HG03280 (cell line): ENCODE data around the gene ASCL4.
"Not testable (repeated sequence)": the region's sequence is repeated elsewhere in the genome, so short reads cannot be mapped to it uniquely, and the experiment has no call there.

ENCODE experiments used
- ATAC-seq: cut with Tn5 transposase; IDR thresholded peaks from one replicate; pipeline ENCODE4 v1.9.1; 2021; ENCODE audit warnings: mild to moderate bottlenecking, moderate library complexity; ENCODE audit not compliant: unreplicated experiment

The ASCL4 gene

GRCh38 chr12:107774349-107775029, at the start of gene ASCL4:
Gene ASCL4, plus strand, starts transcription at chr12:107774704. Its CDS starts 515 bp downstream, at chr12:107775219.
- ATAC-seq, result no peak

DNA sequence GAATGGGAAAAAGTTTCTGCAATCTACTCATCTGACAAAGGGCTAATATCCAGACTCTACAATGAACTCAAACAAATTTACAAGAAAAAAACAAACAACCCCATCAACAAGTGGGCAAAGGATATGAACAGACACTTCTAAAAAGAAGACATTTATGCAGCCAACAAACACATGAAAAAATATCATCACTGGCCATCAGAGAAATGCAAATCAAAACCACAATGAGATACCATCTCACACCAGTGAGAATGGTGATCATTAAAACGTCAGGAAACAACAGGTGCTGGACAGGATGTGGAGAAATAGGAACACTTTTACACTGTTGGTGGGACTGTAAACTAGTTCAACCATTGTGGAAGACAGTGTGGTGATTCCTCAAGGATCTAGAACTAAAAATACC, 47.2 kb upstream of the ASCL4 start:
- ATAC-seq, result not testable (repeated sequence)

GRCh38 chr12:107727742-107728141, 46.8 kb upstream of the ASCL4 start:
- ATAC-seq, result not testable (repeated sequence)

- ATAC-seq, result no peak
These were observed 43.7 kb upstream of the ASCL4 start for GRCh38 chr12:107730618-107731341.

- no peak for ATAC-seq
These were observed 43.1 kb upstream of the ASCL4 start for GRCh38 chr12:107731366-107731765.

GRCh38 chr12:107732365-107732764, 42.1 kb upstream of the ASCL4 start:
- ATAC-seq, result no peak

DNA sequence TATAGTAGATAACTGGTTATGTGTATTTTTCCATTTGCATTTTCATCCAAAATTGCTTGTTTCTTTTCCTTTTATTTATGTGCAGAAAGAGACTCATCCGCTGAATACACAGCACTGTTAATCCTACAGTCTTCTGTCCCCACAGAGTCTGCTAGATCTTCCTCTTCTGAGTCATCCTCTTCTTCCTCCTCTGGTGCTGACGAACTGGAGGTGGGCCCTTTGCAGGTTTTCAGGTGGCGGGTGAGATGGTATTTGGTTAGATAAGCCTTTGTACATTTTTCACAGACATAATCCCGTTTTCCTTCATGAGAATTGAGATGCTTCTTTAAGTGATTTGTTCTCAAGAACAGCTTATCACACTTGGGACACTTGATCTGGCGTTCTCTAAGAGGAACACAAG, 40.4 kb upstream of the ASCL4 start:
- ATAC-seq, result no peak

DNA sequence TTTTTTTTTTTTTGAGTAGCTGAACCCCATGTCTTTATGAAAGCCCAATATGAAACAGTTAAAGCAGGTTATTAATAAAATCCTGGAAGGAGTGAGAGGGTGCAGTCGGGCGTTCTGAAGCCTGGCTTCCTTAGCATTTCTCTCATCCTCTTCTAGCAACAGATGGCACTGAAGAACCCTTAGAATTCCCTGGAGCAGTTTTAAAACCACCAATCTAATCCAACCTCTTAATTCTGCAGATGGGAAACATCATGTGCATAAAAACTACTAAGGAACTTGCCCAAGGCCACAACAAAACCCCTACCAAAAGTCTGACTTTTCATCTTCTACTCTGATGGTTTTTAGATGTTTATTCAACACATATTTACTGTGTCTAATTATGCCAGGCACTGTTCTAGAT, 38.7 kb upstream of the ASCL4 start:
- no peak for ATAC-seq

- peak; percentile 97 for ATAC-seq
These were observed 37.6 kb upstream of the ASCL4 start for GRCh38 chr12:107736914-107737313.

- ATAC-seq, result no peak
These were observed 26.0 kb upstream of the ASCL4 start for GRCh38 chr12:107748472-107748871.

DNA sequence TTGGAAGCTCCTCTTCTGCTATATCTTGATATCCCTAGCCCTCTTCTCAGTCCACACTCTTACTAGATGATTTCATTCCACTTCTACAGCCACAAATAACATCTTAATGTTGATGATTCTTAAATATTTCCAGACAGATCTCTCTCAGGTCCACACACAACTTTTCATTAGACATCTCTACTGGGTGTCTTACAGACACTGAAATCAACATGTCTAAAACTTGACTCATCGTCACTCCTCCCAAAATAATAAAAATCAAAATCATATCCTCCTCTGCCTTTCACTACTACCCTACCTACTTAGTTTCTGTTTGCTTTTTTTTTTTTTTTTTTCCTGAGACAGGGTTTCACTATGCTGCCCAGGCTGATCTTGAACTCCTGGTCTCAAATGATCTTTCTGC, 25.4 kb upstream of the ASCL4 start:
- ATAC-seq, result no peak

DNA sequence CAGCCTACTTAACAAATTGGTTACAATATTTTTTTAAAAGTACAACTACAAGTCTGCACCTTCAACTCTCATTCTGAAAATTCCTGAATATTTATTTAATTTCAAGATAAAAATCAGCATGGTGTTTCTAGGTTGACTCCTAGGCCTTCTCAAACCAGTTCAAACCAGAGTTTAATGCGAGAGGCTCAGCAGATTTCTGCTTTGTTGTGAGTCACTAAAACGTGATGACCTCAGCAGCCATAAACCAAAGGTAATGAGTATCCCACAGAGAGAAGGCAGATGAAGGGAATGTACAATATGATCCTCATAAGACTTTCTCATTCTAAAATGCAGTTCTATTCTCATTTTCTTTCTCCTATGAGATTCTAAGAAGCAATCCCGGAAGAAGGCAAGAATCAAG, 15.1 kb upstream of the ASCL4 start:
- ATAC-seq, result no peak

DNA sequence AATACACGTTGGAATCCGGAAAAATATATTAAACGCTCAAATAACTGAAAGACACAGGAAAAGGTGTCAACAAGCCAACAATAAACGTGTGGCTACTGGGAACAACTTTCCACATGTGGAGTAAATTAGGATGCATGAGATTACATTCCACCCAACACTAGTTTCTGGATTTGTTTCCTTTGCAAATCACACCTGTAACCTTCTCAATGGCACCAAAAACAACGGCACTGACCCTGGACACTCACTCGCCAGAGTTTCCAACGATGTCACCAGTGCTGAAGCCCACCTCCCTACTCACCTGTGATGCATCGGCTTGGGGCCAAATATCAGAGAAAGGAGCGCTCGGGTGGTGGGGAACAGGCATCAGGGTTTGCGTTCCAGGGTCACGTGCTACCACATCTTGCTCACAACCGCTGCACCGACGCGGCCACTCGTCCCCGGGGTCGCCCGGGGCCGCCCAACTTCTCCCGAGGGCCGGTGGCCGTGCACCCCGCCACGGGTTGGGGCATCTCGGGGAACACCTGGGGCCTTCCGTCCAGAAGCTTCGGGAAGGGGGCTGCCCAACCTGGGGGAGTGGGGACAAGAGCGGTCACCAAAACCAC, 14.2 kb upstream of the ASCL4 start:
- peak; percentile 11 for ATAC-seq

- peak; percentile 96 for ATAC-seq
These were observed 13.5 kb upstream of the ASCL4 start, which contains the start of gene PRDM4 for GRCh38 chr12:107760809-107761501. Gene PRDM4, minus strand, starts transcription at chr12:107761137. Its CDS starts 622 bp downstream, at chr12:107760515.

DNA sequence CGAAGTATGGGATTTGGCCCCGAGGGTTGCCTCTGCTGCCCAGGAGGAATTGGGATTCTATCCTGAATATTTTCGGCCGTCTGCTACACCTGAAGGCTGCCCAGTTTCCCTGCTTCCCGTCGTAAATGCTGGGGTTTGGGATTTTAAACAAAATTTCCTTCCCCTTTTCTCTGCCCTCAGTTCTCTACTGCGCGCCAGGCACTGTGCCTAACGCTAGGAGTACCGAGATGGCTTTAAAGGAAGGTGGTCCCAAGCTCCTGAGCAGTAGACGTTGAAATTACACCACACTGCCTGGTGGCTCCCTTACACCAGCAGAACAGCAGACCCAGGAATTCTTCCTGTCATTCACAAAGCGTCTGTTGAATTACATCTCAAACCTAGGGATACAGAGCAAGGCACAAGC, 13.0 kb upstream of the ASCL4 start:
- no peak for ATAC-seq

- ATAC-seq, result no peak
These were observed 11.6 kb upstream of the ASCL4 start for GRCh38 chr12:107762874-107763273.

GRCh38 chr12:107764626-107765025, 9.9 kb upstream of the ASCL4 start:
- no peak for ATAC-seq

- ATAC-seq, result no peak
These were observed 9.2 kb upstream of the ASCL4 start for GRCh38 chr12:107765316-107765715.

DNA sequence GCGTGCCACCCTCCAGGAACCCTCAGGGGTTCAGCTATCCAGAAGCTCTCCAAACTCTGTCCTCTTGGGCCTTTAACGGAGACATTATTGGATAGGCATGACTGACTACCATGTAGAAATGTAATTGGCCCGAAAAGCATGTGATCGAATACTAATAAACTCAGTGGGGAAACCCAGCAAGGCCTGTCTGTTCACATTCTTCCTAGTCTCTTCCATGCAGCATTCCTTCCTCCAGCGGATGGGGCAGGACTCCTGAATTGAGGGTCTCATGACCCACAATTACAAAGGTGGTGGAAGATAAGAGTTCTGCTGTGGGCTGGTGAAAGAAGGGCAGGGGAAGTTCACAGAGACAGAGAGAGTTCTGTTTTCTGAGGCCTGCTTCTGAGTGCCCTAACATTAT, 7.0 kb upstream of the ASCL4 start:
- no peak for ATAC-seq

DNA sequence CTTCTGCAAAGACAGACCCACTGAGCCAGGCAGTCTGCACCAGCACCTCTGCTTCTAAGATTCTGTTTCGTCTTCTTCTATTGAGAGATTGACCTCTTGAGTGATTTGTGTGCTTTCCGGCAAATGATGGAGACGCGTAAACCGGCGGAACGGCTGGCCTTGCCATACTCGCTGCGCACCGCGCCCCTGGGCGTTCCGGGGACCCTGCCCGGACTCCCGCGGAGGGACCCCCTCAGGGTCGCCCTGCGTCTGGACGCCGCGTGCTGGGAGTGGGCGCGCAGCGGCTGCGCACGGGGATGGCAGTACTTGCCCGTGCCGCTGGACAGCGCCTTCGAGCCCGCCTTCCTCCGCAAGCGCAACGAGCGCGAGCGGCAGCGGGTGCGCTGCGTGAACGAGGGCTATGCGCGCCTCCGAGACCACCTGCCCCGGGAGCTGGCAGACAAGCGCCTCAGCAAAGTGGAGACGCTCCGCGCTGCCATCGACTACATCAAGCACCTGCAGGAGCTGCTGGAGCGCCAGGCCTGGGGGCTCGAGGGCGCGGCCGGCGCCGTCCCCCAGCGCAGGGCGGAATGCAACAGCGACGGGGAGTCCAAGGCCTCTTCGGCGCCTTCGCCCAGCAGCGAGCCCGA, 703 bp downstream of the ASCL4 start:
- ATAC-seq, result no peak

GRCh38 chr12:107776171-107776570, 1.7 kb downstream of the ASCL4 start:
- ATAC-seq, result no peak
